ENCODE results near the gene GRAMD4.

DNA sequence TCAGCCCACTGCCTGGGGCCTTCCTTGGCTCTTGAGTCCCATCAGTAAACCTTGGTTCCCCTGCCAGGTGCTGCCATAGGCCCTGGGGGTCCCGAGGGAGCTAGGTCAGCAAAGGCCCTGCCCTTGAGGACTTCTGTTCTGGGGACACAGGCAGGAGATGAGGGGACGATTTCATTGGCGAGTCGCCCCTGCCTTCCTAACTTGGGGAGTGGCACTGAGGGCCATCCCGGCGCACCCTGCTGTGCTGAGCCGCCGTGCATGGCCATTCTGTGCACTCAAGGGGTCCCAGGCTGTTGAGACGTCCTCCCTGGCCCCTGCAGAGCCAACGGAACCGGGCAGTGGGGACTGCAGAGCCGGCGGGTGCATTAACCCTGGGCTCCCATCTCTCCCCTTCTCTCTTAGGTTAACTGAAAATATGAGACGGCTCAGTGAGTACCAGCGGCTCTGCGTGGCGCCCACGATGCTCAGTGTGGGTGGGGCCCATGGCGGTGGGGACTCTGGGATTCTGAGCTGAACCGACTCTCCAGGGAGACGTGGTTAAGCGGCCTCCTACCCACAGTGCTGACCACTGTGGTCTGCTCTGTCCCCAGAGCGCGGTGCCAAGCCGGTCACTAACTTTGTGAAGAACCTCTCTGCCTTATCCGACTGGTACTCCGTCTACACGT lies 43.4 kb downstream of the GRAMD4 start:
- TF ChIP-seq, protein P1, sequence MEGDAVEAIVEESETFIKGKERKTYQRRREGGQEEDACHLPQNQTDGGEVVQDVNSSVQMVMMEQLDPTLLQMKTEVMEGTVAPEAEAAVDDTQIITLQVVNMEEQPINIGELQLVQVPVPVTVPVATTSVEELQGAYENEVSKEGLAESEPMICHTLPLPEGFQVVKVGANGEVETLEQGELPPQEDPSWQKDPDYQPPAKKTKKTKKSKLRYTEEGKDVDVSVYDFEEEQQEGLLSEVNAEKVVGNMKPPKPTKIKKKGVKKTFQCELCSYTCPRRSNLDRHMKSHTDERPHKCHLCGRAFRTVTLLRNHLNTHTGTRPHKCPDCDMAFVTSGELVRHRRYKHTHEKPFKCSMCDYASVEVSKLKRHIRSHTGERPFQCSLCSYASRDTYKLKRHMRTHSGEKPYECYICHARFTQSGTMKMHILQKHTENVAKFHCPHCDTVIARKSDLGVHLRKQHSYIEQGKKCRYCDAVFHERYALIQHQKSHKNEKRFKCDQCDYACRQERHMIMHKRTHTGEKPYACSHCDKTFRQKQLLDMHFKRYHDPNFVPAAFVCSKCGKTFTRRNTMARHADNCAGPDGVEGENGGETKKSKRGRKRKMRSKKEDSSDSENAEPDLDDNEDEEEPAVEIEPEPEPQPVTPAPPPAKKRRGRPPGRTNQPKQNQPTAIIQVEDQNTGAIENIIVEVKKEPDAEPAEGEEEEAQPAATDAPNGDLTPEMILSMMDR (conservative IDR thresholded peaks at IDR 0.05; ENCODE audit: low read length) = no peak
- no peak for TF ChIP-seq EZH2phosphoT487 (IDR thresholded peaks at IDR 0.05; ENCODE audit: borderline replicate concordance, low read depth, low read length)
